ENCODE data around the gene DNAJC5.

The DNAJC5 gene

DNA sequence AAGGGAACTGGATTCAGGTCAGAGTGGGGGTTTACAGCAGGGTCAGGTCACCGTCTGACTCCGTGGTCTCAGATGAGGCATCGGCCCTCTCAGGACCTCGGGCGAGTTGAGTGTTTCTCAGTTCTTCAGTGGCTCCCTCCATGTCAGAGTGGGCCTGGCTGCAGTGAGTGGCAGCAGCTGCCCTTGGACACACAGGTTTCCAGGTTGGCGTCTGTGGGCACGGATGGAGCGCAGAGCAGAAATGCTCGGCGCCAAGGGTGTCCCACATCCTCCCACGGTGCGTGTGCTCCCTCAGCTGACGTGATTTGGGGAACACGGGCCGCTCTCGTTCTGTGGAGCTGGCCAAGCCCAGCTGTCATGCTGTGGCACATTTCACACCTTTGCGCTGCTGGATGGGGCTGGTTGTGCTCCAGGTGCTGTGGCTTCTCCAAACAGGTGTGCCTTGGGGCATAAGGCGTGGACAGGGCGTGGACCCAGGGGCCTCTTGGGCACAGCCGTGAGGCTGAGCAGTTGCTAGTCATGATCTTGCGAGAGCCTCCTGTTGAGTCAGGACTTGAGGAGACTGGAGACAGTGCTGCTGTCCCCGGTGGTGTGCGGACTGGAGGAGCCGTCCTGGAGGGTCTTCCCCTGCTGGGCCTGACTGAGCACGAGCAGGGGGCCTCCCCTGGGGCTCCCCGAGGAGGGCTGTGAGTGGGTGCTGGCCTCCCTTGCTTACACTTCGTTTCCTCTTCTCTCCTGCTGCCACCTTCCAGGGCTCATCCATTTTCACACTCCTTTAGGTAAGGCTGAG, 9.5 kb upstream of the DNAJC5 start:
- DNase-seq, result no peak

DNA sequence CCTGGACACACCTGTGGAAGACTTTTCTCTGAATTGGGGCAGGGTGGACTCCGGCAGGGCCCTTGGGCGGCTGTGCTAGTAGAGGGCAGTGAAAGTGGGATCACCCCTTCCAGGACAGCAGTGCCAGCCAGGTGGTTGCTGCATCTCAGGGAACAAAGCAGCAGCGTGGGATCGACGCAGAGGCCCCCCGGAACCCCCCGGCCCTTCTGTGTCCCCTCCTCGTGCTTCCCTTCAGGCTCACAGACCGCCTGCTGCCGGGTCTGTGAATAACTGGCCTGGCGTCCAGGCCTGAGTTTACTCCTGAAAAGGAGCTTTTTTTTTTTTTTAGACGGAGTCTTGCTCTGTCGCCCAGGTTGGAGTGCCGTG, 8.9 kb upstream of the DNAJC5 start:
- no peak for DNase-seq

DNA sequence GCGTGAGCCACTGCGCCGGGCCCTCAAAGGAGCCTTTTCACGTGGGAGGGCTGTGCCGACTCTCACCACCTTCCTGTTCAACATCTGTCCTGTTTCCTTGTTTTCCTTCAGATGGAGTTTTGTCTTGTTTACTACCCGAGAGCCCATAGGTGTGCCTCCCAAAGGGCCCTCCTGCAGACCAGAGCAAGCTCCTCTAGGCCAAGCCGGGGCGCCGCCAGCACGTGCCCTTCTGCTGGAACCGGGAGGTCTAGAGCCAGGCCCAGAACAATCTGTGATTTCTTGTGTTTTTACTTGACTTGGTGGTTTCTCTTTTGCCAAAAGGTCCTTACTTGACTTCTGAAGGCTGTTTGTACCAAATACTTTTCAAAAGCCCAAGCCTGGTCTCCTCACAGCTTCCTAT, 8.0 kb upstream of the DNAJC5 start:
- no peak for DNase-seq

DNA sequence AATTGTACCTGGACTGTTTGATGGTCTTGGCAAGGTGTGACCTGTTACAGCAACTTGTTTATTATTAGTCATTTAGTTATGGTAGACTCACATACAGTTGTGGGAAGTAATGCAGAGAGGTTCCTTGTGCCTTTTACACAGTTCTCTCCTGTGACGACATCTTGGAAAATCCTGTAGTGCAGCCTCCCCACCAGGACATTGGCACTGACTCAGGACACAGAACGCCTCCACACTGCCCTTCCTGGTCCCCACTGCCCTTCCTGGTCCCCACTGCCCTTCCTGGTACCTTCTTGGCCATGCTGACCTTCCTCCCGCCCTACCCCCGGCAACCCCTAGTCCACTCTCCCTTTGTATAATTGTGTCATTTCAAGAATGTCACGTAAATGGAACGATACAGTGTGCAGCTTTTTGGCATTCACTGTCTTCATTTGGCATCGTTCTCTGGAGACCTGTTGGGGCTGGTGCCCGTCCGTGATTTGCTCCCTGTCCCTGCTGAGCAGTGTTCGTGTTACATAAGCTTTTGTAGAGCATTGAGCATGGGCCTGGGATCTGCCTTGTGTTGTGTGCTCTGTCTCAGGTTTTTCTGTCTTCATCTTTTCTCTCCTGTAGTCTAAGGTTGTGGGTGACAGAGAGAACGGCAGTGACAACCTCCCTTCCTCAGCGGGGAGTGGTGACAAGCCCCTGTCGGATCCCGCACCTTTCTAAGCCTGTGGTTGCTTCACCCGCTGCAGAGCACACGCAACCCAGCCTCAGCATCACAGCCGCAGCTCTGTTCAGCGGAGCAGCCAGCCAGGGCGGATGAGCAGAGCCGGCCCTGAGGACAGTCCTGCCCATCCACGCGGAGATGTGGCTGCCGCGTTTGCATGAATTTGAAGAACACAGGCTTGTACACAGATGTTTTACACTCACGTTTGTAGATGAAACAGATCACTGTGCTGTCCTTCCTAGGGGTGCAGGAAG, 5.4 kb upstream of the DNAJC5 start:
- DNase-seq, result no peak

DNA sequence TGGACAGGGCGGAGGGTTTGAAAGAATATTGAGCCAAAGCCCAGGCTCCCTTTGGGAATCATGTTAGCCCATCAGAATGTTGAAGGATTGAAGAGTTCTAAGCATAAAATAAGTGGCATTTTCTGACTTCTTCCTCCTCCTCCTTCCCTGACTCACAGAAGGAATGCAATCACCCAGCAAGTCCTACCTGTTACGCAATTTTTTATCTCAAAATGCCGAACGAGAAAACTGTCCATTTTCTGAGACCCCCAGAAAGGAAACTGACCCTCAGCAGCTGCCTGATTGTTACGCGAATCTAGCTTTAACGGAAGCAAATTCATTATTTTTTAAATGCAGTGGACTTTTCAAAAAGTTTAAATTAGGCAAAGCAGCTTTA, 4.7 kb upstream of the DNAJC5 start:
- DNase-seq, result no peak

DNA sequence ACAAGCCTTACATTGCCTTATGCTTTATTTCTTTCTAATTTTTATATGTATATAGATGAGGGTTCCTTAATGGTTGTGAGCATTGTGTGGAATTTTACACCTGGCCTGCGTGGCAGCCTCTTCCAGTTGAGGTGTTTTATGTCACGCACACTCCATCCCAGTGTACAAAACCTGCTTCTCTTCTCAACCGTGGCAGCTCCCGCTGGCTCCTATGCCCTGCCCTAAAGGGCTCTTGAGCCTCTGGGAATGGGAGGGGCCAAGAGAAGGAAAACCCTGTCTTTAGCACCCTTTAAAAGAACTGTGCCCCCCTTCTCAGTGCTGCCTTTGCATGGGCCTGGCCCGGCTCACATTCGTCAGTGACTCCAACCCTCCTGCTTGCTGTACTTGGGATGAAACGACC, 4.3 kb upstream of the DNAJC5 start:
- DNase-seq, result no peak

DNA sequence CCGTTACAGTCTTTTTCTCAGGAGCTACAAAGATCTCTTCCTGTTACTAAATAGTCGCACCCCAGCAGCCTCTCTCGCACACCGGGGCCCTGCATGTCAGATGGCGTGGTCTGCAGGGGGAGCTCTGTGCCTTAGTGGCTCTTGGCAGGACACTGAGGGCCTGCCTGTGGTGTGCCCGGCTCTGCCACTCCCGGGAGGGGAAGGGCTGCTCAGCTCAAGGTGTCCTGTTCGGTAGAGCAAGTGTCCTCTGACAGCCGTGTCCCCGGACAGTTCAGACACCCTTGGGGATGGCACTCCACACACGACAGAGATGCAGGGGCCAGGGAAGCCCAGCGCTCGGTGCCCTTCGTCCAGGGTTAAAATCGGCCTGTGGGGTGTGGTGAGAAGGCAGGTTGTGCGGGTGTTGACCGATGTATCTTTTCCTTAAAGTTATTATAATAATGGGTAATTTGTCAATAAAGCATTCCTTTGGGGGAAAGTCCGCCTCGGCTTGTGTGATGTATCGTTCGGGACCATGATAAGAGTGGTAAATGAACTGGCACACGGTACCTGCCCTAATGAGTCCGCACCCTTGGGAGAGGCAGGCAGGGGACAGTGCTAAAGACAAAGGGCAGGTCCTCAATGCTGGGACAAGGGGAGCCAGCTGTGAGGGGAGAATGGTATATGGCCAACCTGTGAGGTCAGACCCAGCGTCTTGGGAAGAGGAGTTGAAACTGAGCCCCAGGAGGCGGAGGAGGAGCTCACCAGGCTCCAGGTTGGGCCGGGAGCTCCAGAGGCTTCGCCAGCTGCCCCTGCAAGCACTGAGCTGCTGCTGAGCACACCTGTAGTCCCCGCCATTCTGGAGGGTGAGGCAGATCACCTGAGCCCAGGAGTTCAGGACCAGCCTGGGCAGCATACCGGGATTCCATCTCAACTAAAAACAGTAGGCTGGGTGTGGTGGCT, 3.6 kb upstream of the DNAJC5 start:
- no peak for DNase-seq

DNA sequence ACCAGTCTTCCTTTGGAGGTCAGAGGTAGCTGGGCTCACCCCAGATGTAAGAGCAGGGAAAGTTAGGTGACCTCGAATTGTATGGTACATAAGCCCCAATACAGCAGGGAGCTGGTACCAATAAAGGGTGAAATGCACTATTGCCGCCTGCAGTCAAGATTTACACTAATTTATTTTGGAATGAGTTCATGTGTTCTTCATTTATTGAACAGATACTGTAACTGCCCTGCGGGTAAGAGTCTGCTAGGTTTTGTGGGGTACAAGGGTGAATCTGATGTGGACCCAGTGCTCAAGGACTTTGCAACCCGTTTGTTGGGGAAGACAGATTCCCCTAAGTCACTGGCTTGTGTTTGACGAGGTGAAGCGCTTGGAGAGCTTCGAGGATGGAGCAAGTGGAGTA, 2.5 kb upstream of the DNAJC5 start:
- no peak for DNase-seq

DNA sequence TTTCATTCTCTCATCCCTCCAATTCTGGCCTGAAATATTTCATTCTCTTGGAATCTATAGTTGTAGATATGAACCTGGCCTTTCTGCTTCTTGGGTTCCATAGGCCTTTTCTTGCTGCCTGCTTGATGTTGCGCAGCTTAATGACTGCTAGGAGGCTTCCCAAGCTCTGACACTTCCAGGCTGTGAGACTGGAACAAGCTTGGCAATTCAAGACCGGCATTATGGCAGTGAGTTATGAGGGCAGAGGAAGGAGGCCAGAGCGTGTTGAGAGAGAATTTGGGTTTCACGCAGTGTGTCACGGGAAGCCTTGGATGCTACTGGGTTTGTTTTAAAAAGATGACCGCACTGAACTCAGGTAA, 948 bp upstream of the DNAJC5 start:
- no peak for DNase-seq

DNA sequence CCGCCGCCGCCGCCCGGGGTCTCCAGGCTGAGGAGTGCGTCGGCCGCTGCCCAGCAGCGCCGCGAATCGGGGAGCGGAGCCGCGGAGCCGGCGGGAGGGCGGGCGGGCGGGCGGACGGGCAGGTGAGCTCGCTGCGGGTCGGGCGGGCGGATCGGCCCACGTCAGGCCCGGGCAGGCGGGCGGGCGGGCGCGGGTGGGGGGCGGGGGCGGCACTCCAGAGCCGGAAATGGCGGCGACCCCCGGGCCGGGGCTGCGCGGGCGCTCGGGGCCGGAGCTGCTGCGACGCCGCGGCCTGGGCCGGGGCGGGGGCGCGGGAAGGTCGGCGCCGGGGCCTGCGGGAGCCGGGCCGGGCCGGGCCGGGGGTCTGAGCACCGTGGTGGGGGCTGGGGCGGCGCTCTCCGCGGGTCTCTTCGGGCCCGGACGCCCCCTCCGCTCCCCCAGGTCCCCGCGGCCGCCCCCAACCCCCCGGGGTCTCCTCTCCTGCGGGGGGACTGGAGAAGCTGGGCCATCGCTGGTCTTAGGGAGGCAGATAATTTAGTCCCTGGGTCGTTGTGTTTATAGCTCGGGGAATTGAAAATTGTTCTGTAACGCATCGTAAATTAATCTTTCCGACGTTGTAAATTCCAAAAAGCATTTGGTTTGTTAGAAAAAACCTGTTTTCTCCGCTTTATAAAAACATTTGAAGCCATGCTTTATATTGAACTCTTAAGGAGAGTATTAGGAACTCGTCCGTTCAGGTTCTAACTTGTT, 451 bp downstream of the DNAJC5 start:
- no peak for DNase-seq

DNA sequence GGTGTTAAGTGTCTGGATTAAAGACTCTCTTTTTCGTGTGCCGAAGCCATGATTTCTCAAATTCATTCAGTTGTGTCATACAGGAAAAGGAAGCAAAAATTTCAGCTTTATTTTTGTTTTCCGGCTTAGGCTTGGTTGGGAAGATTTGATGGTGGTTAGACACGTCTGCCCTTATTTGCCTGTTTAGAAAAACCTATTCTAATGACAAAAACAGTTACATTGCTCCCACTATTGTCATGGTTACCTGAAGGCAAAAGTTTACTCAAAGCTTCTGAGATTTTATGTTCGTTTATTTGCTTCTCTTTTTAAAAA, 982 bp downstream of the DNAJC5 start:
- DNase-seq, result no peak

DNA sequence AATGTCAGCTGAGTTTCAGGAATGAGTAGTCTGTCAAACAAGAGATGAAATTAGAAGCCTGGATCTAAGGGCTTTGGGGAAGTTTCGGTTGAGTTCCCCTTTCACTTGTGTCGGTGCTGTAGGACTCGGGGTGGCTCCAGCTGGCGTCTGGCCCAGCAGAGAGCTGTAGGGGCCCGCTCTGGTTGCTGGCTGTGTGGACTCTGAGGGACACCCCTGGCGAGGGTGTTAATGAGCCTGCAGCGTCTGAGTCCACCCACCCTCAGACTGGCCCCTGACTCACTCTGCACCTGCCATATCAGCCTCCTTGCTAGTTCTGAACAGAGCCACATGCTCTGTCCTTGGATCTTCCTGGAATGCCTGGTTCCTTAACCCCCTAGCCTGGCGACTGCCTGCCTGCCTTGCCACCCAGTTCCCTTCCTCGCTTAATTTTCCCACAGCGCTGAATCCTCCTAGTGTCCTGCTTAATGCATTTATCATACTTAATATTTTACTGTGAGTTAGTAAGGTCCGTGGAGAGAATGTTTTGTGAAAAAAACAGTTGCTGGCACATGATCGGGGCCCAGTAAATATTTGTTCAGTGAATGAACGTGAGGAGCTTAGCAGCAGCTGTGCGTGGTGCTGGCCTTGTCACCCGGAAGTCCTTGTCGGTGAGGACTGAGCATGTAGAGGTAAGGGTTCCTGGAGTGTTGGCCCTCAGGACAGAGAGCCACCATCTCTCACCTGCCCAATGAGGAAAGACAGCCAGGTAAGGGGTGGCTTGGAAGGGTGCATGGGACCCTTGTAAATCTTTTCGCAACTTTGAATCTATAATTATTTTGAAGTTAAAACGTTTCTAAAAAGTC, 1.6 kb downstream of the DNAJC5 start:
- peak; percentile 95 for DNase-seq

DNA sequence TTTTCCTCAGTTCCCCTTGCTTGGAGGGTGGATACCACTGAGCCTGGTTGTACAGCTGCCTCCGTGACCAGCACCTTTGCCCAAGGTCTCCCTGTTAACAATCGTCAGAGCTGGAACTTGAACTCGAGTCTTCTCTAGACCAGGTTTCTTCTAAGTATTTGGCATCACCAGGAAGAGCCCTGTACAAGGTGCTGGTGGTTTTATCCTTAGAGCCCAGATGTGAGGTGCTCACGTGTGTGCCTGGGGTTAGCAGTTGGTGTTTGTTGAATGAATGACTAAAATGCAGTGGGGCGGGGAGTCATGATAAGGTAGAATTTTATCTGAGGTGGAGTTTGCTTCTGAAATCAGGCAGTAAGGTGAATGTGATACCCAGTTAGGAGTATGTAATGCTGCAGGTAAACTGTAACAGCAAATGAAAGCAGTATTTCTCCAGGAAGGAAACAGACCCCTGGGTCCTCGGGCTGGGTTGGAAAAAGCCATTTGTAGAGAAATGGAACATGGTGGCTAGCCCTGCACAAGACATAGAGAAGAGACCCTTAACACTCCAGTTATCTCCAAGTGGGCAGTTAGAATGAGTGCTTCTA, 3.1 kb downstream of the DNAJC5 start:
- DNase-seq, result no peak

DNA sequence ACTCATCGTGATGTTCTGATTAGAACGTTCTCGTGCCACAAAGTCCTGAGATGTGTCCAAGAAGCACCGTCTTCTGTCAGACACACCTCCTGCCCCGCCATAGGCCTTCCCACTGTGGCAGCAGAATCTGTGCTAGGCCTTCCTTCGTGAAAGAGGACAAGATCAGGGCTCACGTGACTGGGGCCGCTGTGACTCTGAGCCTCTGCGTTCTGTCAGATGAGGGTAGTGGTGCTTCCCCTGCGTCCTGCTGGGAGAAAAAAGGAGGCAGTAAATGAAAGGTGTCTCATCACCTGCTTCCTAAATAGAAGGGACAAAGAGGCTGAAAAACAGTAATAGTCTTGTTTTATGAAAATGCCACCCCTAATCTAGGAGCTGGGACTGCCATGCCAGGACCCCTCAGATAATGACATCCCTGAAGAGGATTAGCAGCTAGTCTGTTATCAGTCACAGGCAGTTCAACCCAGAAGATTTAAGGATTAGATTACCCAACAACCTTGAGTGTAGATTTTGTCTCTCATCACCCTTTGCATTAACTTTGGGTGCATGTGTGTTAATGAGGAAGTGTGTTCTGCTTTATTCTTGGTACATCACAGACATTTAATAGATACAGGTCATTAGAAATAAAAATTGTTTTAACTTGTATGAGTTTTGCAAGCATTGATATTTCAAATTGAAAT, 4.1 kb downstream of the DNAJC5 start:
- peak; percentile 90 for DNase-seq

DNA sequence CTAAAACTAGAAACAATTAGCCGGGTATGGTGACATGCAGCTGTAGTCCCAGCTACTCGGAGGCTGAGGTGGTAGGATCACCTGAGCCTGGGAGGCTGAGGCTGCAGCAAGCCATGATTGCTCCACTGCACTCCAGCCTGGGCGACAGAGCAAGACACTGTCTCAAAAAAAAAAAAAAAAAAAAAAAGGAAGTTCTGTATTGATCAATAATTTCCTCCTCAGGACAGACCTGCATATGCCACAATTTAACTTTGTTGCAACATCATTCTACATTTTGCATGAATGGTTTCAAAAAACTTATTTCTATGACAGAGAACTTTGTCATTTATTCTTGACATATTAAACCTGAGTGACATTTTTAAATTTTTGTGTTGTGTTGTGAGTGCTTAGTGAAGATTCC, 5.5 kb downstream of the DNAJC5 start:
- DNase-seq, result peak; percentile 81

DNA sequence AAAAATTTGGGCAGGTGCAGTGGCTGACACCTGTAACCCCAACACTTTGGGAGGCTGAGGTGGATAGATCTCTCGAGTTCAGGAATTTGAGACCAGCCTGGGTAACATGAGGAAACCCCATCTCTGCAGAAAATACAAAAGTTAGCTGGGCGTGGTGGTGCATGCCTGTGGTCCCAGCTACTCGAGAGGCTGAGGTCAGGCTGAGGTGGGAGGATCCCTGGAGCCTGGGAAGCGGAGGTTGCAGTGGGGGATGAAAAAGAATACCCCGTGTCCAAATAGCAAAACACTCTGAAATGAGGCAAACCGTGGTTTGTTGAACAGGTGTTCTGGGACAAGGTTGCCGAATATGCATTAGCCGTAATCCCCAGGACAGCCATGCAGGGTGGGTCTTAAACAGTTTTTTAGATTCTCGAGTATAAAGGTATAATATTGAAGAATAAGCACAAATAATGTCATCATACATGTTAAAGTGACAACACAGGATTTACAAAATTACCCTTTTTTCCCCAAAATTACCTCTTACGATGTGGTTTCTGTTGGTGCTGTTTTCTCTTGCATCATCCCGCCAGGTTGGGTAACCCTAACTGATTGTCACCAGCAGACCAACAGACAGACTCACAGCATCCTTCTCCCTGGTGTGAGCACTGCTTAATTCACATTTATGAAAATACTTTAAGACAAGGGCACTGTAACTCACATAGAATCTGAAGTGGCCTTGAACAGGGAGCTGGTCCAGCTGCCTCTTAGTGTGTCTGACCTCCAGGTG, 9.1 kb downstream of the DNAJC5 start:
- peak; percentile 79 for DNase-seq

DNA sequence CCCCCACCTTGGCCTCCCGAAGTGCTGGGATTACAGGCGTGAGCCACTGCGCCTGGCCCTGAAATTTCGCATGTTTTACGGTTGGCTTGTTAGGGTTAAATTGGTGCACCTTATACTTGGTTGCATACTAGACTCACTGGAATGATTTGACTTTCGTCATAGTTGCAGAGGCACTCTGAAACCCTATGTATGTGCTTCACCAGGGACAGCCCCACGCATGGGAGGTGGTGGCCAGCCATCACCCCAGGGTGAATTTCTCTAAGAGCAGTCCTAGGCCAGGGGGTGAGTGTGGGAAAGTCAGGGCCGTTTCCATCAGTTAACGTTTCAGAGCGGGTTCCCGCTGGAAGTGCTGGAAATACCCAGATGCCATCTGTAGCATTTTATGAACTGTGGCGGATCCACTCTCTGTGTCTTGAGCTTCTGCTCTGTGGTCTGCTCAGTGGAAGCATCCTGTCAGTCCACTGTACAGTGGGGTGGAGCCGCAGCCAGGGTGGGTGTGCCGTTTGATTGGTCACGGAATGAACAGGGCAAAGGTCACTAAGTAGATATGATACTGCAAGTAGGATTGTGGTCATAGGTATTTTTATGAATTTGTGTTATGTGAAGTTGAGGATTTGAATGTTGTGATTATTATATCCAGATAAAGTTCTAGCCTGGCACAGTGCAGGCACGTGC, 13.2 kb downstream of the DNAJC5 start:
- DNase-seq, result peak; percentile 29

DNA sequence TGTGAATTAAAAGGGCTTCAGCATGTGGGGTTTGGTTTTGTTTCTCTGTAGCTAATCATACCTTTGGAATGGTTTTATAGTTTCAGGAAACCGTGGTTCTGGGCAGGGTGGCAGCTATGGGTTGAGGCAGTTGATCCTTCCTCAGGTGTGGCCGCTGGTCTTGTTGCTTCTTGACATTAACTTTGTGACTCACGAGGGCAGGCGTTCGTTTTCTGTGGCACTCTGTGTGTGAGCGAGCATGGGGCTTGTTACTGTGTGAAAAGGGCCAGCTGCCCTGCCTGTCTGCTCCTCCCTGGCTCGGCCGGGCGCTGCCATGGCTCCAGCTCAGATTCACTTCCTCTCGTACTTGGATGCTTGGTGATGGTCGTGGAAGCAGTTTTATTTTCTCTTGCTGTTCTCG, 16.2 kb downstream of the DNAJC5 start:
- DNase-seq, result peak; percentile 85

DNA sequence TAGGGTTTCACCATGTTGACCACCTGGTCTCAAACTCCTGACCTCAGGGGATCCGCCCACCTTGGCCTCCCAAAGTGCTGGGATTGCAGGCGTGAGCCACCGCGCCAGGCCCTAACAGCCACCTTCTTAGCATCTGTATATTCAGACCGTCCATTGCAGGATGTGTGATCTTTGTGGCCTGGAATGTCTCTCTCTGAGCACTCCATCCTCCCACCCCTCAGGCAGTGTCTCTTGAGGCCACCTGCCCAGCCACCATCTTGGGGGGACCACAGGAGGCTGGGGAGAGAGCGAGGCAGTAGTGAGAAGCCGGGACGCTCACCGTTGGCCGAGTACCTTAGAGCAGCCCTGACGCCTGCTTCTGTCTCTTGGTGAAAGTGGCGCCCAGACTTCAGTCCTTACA, 18.8 kb downstream of the DNAJC5 start:
- DNase-seq, result no peak
